ENCODE results near the gene PFKFB3.
A peak's percentile ranks its signal among the peaks of the same experiment; 100 is the strongest.
"Not testable (repeated sequence)": the region's sequence is repeated elsewhere in the genome, so short reads cannot be mapped to it uniquely, and the experiment has no call there.

The PFKFB3 gene

DNA sequence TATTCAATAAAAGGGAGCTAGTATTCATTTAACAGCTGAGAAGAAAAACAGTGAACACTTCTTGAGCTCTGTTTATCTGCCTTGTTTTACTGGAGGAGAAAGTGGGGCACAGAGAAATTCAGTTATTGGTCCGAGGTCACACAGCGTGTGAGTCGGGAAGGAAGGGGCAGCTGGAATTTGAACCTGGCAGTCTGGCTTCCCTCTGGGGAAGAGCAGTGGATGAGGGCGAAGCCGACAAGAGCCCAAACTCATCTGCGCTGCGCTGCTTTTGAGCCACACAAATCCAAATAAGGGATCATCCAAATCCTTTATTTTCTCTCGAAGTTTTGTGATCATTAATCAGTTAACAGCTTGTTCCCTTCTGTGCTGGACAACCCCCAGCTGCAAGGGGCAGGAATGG is 23.7 kb upstream of the PFKFB3 start:
- no peak for DNase-seq

DNA sequence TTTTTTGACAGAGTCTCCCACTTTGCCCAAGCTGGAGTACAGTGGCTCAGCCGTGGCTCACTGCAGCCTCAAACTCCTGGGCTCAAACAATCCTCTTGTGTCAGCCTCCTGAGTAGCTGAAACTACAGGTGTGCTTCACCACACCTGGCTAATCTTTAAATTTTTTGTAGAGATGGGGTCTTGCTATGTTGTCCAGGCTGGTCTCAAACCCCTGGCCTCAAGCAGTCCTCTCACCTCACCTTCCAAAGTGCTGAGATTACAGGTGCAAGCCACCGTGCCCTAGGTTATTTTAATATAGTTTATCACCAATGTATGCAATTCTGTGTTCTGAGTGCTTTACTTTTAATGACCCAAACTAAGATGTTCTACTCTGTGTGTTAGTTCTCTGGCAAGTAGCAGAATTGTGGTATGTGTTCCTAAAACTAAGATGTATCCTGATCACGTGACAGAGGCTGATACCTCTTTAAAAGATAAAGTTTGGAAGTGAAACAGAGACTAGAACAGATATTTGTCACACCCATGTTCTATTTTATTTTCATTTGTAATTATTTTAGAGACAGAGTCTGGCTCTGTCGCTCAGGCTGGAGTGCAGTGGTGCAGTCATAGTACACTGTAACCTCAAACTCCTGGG is 22.1 kb upstream of the PFKFB3 start:
- DNase-seq = no peak

DNA sequence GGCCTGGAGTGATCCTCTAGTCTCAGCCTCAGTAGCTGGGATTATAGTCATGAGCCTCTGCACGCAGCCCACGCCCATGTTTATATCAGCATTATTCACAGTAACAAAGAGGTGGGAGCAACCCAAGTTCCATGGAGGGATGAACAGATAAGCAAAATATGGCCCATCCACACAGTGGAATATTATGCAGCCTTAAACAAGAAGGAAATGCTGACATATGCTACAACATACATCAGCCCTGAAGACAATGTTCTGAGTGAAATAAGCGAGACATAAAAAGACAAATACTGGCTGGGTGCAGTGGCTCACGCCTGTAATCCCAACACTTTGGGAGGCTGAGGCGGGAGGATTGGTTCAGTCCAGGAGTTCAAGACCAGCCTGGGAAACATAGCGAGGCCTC is 21.5 kb upstream of the PFKFB3 start:
- no peak for DNase-seq

DNA sequence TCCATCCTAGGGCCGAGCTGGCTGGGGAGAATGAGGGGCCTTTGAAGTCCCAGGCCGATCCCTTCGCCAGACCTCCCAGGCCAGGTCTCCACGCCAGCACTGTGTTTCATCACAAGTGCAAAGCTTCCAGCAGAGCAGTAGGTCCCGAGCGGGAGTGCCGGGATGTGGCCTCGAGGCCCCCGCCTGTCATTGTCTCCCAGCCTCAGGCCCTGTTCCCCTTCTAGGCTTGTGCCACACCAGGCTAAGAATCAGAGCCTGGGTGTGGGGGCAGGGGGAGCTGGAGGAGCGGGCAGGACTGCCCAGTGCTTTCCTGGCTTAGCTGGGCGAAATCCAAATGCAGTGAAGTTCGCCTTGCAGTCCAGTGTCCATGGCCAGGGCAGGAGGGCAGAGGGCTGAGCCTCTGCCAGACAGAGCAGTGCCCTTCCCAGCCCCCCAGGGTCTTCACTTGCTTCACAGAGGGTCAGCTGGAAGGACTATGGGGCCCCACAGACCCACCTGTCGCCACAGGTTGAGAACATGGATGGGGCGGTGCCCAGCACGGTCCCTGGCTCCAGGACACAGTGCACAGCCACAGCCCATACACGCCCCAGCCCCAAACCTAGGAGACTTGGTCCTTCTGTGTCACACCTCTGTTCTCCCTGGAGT is 20.2 kb upstream of the PFKFB3 start:
- DNase-seq = no peak

DNA sequence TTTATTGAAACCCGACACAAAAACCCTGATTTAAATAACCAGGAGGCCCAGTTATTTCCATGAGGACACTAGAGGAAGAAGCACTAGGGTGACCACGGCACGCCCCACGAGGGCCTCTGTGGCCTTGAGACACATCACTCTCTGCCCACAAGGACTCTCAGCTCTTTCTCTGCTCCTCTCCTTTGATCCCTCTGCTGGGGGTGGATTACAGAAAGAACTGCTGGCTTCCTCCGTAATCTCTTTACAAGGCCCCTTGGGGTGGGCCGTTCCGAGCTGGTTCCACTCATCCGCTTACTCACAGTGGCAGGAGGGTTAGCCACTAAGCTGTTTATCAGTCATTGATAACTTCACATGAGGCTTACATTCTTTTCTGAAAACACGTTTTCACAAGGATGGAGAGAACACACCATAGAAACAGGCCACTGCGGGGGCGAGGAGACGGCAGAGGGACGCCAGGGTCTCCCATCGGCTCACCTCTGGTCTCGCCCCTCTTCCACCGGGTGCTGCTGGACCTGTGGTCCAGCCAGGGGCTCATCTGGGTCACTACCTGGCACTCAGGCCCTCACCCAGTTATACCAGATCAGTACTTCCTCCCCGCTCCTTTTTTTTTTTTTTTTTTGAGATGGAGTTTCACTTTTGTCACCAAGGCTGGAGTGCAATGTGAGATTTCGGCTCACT is 17.6 kb upstream of the PFKFB3 start:
- no peak for DNase-seq

DNA sequence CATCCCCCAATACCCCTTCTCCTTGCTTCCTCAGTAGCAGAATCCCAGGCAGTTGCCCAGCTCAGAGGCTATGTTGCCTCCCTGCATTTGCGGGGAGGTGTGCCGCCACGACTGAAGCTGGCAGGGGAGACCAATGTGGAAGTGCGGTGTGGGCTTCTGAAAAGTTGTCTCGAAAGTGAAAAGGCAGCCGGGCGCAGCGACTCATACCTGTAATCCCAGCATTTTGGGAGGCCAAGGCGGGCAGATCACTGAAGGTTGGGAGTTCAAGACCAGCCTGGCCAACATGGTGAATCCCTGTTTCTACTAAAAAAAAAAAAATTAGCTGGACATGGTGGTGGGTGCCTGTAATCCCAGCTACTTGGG is 15.9 kb upstream of the PFKFB3 start:
- no peak for DNase-seq

DNA sequence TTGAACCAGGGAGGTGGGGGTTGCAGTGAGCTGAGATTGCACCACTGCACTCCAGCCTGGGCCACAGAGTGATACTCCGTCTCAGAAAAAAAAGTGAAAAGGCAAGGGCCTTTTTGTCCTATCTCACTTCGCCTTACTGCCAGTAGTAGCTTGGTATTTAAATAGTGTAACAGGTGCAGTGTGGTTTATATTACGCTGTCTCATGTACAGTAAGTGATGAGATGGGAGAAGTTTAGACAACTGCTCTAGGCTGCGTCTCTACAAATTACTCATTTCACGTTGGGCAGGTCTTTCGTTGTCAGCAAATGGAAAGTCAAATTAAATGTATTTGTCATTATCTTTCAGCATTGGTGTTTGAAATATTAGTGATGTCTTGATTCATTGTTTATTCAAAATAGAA is 15.5 kb upstream of the PFKFB3 start:
- DNase-seq = no peak

DNA sequence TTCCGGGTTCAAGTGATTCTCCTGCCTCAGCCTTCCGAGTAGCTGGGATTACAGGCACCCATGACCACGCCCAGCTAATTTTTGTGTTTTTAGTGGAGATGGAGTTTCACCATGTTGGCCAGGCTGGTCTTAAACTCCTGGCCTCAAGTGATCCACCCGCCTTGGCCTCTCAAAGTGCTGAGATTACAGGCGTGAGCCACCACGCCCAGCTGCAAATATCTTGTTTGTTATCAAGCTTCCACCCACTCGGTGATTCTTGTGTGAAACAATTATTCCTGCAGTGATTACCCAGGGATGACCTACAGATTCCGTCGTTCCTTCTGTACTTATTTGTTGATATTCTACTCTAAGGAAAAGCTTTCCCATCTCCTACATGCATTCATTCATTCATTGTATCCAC is 12.7 kb upstream of the PFKFB3 start:
- not testable (repeated sequence) for DNase-seq

DNA sequence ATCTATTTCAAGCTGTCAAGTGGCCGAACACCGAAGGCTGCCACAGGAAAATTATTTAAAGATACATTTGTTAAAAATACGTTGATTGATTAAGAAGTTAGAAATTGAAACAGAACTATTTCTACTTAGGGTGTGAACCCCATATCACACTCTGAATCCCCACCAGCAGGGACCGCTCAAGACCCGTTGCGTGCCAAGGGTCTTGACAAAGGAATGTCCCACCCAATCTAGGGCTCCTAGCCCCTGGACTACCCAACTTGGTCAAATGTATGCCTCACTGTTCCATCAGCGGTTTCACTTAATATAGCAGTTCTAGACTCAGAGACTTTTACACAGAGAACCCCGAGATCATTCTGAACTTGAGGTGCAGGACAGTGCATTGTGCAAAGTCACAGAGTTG is 11.6 kb upstream of the PFKFB3 start:
- DNase-seq = no peak

DNA sequence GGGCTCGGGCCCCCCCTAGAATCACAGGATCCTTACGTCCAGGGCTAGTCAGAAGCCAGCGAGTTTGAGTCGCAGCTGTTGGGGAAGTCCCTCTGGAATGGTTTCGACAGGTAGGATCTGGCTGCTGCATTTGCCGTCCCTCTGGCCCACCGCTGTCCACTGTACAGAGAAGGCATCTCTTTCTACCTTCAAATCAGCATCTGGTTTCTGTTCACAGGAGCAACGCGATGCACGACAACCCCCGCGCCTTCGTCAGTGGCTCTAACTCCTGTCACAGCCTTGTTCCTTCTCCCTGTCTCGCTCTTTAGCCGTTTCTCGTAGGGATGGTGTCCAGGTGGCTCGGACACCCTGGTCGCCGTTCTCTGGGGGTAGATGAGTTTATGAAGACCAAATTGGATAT is 11.2 kb upstream of the PFKFB3 start:
- DNase-seq = no peak

DNA sequence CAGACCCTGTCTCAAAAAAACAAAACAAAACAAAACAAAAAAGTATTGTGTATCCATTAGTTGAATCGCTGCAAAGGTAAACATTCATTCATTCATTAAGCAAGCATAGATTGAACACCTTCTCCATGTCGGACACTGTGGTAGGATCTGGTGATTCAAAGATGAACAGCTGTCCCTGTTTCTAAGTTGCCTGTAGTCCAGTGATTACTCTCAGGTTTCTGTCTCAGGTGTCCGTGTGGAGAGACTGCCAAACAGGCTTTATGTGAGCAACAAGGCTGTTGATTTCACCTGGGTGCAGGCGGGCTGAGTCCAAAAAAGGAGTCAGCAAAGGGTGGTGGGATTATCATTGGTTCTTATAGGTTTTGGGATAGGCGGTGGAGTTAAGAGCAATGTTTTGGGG is 9.4 kb upstream of the PFKFB3 start:
- not testable (repeated sequence) for DNase-seq

DNA sequence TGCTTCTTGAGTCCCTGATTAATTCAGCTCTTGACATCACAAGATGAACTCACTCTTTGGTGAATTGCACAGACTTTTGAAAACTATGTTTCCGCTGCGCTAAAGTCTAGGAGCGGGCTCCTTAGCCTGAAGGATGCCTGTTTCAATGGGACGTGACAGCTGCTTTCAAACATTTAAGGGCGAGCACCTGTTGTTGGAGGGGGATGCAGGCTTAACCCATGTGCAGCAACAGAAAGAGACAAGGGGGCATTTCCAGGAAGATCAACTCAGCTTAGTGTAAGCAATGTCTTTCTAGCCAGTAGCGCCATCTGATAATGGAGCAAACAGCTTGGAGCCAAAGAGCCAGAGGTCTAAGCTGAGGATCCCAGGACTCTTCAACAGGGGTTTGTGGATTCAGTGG is 8.4 kb upstream of the PFKFB3 start:
- DNase-seq = no peak

DNA sequence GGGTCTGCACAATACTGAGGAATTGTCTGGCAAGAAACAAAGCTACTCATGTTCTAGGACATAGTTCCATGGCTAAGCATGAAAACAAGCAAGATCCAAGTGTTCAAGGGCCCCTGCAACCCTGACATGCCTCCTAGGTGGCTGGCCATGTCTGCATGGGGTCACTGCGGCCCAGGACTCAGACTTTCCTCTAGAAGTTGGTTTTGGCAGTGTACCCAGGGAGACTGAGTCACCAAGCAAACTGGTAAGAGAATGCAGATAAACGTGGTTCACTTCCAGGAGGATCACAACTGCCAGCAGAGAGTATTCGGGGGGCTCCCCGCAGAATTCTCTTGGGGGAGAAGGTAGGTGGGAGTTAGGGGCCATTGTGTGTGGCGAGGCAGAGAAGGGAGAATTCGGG is 7.4 kb upstream of the PFKFB3 start:
- DNase-seq = no peak

DNA sequence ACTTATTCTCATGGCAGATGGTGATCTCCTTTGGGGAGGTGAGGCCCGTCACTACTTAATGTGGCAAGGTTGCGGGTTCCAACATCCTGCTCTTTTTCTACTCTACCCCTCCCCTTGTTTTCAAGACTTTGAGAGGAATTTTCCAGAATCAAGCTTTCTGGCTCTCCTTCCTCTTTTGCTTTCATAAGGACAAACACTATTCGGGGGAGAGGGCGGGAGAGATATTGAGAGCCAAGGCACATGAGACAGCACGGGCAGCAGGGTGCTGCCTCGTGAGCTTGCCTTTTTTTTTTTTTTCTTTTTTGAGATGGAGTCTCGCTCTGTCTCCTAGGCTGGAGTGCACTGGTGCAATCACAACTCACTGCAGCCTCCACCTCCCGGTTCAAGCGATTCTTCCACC is 6.9 kb upstream of the PFKFB3 start:
- DNase-seq = no peak

DNA sequence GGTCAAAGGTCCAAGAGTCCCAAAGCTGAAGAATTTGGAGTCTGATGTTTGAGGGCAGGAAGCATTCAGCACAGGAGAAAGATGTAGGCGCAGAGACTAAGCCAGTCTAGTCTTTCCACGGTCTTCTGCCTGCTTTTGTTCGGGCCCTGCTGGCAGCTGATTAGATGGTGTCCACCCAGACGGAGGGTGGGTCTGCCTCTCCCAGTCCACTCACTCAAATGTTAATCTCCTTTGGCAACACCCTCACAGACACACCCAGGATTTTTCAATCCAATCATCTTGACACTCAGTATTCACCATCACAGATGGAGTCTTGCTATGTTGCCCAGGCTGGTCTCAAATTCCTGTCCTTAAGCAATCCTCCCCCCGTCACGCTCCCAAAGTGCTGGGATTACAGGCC is 6.2 kb upstream of the PFKFB3 start:
- not testable (repeated sequence) for DNase-seq

DNA sequence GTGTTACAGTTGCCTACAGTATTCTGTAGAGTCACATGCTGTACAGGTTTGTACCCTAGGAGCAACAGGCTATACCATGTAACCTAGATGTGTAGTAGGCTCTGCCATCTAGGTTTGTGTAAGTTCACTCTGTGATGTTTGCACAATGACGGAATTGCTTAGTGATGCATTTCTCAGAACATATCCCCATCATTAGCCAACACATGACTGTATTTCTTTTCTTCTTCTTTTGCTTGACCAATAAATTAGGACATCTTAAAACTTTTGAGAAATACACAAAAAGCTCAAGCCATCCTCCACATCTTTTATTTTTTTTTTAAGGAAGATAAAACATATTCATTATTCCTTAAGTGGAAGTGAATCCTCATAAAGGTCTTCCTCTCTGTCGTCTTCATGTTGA is 5.4 kb upstream of the PFKFB3 start:
- no peak for DNase-seq

DNA sequence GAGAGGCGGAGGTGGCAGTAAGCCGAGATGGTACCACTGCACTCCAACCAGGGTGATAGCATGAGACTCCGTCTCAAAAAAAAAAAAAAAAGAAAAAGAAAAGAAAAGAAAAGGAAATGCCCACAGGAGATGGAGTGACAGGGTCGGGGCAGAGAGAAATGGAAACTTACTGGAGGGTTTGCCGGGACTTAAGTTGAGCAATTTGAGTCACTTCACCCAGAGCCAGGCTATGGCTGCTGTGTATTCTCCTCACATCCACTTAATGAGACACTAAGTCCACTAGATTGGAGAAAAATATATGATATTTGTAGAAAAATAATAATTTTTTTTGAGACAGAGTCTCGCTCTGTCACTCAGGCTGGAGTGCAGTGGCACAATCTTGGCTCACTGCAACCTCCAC is 4.6 kb upstream of the PFKFB3 start:
- no peak for DNase-seq

DNA sequence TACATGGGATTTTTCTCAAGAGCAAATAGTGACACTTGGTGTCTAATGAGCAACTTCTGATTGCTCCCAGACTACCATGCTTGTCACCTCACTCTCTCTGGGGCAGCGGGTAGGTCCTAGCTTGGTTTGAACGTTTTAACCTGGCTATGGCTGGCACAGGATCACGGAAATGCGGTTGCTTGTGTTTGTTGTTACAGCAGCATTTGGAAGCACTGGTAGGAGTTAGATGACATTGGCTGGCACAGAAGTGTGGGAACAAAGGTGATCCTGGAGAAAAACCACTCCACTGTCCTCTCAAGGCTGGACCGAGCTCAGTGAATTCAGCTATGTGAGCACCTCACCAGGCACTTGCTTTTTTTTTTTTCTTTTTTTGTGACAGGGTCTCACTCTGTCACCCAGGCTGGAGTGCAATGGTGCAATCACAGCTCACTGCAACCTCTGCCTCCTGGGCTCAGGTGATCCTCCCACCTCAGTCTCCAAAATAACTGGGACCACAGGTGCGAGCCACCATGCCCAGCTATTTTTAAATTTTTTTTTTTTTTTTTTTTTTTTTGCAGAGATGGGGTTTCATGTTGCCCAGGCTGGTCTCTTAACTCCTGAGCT is 3.5 kb upstream of the PFKFB3 start:
- no peak for DNase-seq

DNA sequence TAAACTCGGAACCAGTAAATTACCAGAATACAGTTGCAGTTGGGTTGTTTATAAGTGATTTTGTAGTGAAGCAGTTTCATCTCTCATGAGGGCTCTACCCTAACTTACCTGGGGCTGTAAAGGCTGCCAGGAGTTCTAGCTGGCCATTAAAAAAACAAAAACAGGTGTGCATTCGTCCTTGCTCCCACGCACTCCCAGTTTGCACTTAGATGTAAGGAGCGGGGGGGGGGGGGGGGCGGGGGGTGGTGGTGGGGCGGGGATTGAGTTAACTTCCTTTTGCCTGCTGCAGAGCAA is 2.3 kb upstream of the PFKFB3 start:
- no peak for DNase-seq

DNA sequence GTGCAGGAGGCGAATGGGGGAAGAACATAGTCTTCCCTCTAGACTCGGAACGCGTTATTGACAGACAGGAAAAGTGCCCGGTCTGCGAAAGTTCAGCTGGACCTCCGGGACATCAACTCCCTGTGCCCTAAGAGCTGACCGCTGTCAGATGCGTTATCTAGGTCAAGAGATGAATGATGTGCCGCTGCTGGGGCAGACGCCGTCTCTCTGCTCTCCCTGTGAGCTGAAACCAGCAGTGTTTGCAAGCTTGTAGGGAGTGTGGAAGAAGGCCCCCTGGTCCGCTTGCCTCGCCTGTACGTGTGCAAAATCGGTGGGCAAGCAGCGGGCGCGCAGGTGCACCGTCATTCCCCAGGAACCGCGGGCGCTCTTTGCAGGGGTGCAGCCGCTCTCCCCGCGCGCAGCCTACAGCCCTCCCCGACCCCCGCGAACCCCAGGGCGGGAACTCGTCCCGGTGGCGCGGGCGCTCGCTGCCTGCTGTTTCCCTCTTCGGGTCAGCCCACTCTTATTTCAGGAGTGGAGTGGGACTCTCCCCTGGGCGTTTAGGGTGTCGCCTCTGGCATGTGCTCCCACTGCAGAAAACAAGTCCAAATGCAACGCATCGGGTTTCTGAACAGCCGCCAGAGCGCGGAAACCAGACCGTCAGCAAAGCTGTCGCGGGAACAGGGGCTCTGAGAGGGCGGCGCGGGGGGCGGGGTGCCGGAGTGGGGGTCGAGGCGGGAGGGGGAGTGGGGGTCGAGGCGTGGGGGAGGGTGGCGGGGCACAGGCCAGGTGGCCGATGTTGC is 1.8 kb upstream of the PFKFB3 start:
- no peak for DNase-seq

DNA sequence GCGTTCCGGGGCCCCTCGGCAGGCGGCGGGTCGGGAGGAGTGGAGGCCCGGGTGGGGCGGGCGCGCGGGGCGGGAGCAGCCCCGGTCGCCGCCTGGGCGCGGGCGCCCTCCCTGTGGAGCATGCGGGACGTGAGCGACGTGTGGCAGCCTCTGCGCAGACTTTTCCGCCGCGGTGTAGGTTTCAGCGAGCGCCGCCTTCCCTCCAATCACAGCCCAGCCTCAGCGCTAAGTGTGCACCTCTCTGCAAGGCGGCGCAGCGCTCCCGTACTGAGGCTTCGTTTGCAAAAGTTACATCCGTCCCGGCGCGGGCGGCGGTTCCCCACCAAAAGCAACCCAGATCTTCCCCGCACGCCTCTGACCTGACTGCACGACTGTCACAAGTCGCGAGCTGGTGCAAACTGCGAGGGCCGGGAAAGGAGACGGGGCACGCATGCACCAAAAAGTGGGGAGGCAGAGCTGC is 1.2 kb upstream of the PFKFB3 start:
- DNase-seq = peak; percentile 48

DNA sequence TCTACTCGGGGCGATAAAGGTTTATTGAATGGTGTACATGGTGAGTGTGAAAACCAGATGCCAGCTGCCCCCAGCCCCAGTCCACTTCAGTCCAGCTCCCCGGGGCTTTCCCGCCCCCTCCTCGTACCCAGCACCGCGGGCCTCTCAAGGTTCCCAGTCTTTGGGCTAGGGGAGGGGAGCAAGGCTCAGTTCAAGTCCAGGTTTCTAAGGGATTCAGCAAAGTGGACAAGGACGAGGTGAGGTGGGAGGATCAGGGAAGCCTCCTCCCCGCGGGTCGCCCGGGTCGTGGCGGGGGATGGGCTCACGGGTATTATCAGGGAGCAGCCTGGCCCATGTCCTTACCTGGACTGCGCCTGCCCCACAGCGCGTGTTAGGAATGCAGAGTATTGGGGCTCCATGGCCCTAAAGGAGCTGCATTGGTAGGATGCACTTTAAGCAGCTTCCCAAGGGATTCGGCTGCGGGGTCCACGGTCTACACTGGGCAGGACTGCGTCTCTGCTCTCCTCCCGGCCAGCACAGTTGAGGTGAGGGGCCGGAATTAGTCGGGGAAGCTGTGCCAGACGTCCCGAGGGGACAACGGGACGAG is 541 bp upstream of the PFKFB3 start:
- no peak for DNase-seq
